Stimulated activated CD4-positive, alpha-beta T cell treated with anti-CD3 and anti-CD28 coated beads, Interleukin-4, amount 100 ng/mL, for 48 hours (primary cell): ENCODE measurements around the gene HILPDA.

Experiments
- DNase-seq, 2 donors: peaks; one replicate each; pipeline ENCODE4 v3.0.0-alpha.2; 2020; ENCODE audit warnings: low read depth in 2 of 2

Gene HILPDA

GRCh38 chr7:128455543-128456254 is at the start of gene HILPDA:
HILPDA (plus strand) TSS chr7:128455878; CDS start chr7:128457269, 1,391 bp downstream.
- peak; percentile 90 to 94 for DNase-seq

- DNase-seq, result no peak
Observed at GRCh38 chr7:128406314-128407232, 49.1 kb upstream of the HILPDA start.

- DNase-seq, result no peak
Observed at GRCh38 chr7:128407233-128407589, 48.5 kb upstream of the HILPDA start.

GRCh38 chr7:128407751-128408708 is 47.6 kb upstream of the HILPDA start:
- no peak for DNase-seq

- DNase-seq, result no peak
Observed at GRCh38 chr7:128408709-128409595, 46.7 kb upstream of the HILPDA start.

GRCh38 chr7:128409596-128410450 is 45.9 kb upstream of the HILPDA start, which contains the start of gene IMPDH1:
IMPDH1 (minus strand) TSS chr7:128409982; CDS start chr7:128409901, 81 bp downstream.
- DNase-seq, result peak; percentile 83 to 86

GRCh38 chr7:128410451-128410753 is 45.3 kb upstream of the HILPDA start:
- no peak for DNase-seq

- DNase-seq, result no peak
Observed at GRCh38 chr7:128415217-128415785, 40.4 kb upstream of the HILPDA start.

GRCh38 chr7:128417071-128417470 is 38.6 kb upstream of the HILPDA start:
- DNase-seq, result no peak

GRCh38 chr7:128419257-128419656 is 36.4 kb upstream of the HILPDA start:
- no peak for DNase-seq

- no peak for DNase-seq
Observed at GRCh38 chr7:128420773-128421172, 34.9 kb upstream of the HILPDA start.

- DNase-seq, result no peak
Observed at GRCh38 chr7:128421384-128421783, 34.3 kb upstream of the HILPDA start.

- DNase-seq, result no peak
Observed at GRCh38 chr7:128422037-128422436, 33.6 kb upstream of the HILPDA start.

GRCh38 chr7:128422842-128423241 is 32.8 kb upstream of the HILPDA start:
- no peak for DNase-seq

- DNase-seq, result no peak
Observed at GRCh38 chr7:128424686-128425275, 30.9 kb upstream of the HILPDA start.

GRCh38 chr7:128425850-128426249 is 29.8 kb upstream of the HILPDA start:
- peak; percentile 63 to 86 for DNase-seq

GRCh38 chr7:128427289-128427891 is 28.3 kb upstream of the HILPDA start:
- no peak for DNase-seq

GRCh38 chr7:128430207-128430606 is 25.5 kb upstream of the HILPDA start:
- DNase-seq, result no peak

- DNase-seq, result no peak
Observed at GRCh38 chr7:128431221-128431620, 24.5 kb upstream of the HILPDA start.
